ENCODE results near the gene DOK4. TPM values are rescaled to one million over a fixed set of nuclear protein-coding genes. Genes with fewer than 3 reads are reported as not detected.
A peak's percentile ranks its signal among the peaks of the same experiment; 100 is the strongest.

DOK4 gene
- total RNA-seq, 1 donor from 2014 or later = 25.5 TPM

DNA sequence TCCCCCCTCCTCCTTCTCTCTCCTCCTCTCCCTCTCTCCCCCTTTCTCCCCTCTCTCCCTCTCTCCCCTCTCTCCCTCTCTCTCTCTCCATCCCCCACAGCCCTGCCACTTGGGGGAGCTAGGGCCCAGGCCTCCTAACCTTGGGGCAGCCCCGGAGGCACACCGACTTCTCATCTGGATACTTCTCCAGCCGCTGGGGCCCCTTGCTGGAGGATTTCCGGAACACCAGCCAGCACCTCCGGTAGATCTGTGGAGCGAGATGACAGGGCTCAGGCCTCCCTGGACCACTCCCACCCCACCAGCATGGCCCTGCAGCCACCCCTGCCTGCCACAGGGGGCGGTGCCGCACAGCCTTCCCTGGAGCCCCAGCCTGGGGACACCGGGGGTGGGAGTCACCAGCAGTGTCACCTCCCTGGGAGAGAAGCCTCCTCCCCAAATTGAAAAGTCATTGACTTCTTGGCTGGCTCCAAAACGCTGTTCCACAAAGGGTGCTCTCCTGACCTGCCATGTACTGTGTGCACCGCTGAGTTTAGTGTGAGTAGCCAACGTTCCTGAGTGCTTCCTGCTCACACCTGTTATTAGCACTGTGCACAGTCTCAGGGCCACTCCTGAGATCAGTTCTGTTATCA lies 10.5 kb downstream of the DOK4 start:
- no peak for TF ChIP-seq EZH2 (IDR thresholded peaks at IDR 0.05; ENCODE audit: insufficient read depth, low read length)
- TF ChIP-seq, protein P1, sequence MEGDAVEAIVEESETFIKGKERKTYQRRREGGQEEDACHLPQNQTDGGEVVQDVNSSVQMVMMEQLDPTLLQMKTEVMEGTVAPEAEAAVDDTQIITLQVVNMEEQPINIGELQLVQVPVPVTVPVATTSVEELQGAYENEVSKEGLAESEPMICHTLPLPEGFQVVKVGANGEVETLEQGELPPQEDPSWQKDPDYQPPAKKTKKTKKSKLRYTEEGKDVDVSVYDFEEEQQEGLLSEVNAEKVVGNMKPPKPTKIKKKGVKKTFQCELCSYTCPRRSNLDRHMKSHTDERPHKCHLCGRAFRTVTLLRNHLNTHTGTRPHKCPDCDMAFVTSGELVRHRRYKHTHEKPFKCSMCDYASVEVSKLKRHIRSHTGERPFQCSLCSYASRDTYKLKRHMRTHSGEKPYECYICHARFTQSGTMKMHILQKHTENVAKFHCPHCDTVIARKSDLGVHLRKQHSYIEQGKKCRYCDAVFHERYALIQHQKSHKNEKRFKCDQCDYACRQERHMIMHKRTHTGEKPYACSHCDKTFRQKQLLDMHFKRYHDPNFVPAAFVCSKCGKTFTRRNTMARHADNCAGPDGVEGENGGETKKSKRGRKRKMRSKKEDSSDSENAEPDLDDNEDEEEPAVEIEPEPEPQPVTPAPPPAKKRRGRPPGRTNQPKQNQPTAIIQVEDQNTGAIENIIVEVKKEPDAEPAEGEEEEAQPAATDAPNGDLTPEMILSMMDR (IDR thresholded peaks at IDR 0.05; ENCODE audit: insufficient read depth, low read depth, low read length) = peak; percentile 31
- H3K27me3 Mint-ChIP-seq (ENCODE audit: low read depth, unreplicated experiment) = no peaks in the 10 kb centered on the region
- FAIRE-seq = no peak
- H3K4me3 Mint-ChIP-seq (ENCODE audit: unreplicated experiment) = no peak overlapping the region
- Histone ChIP-seq H3K79me2 (ENCODE audit: insufficient read depth, low read length) (no peaks in the 10 kb centered on the region), H3K4me3 (ENCODE audit: insufficient read depth, low read depth, low read length) (no peak overlapping the region), H4K20me1 (ENCODE audit: insufficient read depth, low read length) (peaks cover 41% of the 10 kb centered on the region), H3K4me2 (ENCODE audit: low read length) (no peak overlapping the region), H3K27me3 (ENCODE audit: insufficient read depth, low read length) (no peaks in the 10 kb centered on the region), H3K9ac (ENCODE audit: low read length) (no peak overlapping the region), H3K4me1 (ENCODE audit: insufficient read depth, low read length) (peaks cover 20% of the 10 kb centered on the region), H3K27ac (ENCODE audit: low read depth, low read length) (no peak overlapping the region), H3K9me3 (ENCODE audit: insufficient read depth, low read depth, low read length) (no peaks in the 10 kb centered on the region), H2AFZ (ENCODE audit: low read depth, low read length) (no peak overlapping the region), H3K36me3 (ENCODE audit: insufficient read depth, low read length) (peaks cover 19% of the 10 kb centered on the region)
- H3K36me3 Mint-ChIP-seq (ENCODE audit: low read depth, unreplicated experiment) = peaks cover 7% of the 10 kb centered on the region
- H3K4me1 Mint-ChIP-seq (ENCODE audit: low read depth, unreplicated experiment) = peaks cover 12% of the 10 kb centered on the region
- no peaks in the 10 kb centered on the region for H3K9me3 Mint-ChIP-seq (ENCODE audit: unreplicated experiment)
- no peak overlapping the region for H3K27ac Mint-ChIP-seq (ENCODE audit: unreplicated experiment)
- DNase-seq (ENCODE audit: low read depth) = peak; percentile 8

DNA sequence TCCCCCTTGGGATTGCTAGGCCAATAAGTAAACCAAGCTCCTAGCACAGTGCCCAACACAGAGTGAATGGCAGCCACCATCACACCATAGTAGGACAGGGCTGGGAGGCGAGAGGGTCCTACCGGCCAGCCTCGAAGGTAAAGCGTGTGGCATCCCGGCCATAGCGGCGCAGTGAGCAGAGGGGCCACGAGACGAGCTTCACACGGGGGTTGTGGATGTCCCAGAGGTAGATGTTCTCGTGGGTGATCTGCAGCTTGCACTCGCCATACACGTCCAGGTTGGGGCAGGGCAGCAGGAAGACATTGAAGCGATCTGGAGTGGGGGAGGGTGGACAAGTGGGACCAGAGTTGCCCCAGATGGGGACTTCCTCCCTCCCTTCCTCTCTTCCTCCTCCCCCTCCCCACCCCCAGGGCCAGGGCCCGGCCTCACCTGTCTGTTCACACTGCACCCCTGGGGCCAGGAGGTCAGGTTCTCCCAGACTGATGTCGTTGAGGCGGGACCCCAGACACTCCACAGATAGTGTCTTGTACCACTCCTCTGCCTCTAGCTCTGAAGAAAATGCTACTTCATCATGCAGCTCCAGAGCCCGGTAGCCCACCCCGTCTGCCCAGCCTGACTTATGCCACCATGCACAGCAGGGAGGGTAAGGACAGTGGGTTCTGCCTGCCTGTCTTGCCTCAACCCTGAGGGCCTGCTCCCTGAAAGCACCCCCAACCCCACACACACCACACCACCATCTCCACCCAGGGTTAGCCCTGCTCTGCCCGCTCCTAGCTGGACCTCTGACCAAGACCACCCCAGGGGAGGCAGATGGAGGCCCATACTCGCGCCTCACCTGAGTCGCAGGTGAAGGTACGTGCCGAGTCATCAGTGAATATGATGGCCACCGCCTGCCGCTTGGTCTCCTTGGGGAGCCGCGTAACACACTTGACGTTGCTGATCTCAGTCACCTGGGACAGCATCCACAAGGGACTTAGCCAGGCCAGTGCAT lies 11.3 kb downstream of the DOK4 start:
- Mint-ChIP-seq H3K9me3 (ENCODE audit: unreplicated experiment) (no peaks in the 10 kb centered on the region), H3K36me3 (ENCODE audit: low read depth, unreplicated experiment) (peaks cover 11% of the 10 kb centered on the region), H3K4me3 (ENCODE audit: unreplicated experiment) (no peak overlapping the region), H3K27ac (ENCODE audit: unreplicated experiment) (peak overlapping the region; percentile 80), H3K4me1 (ENCODE audit: low read depth, unreplicated experiment) (peaks cover 12% of the 10 kb centered on the region), H3K27me3 (ENCODE audit: low read depth, unreplicated experiment) (no peaks in the 10 kb centered on the region)
- Histone ChIP-seq H3K4me3 (ENCODE audit: insufficient read depth, low read depth, low read length) (no peak overlapping the region), H3K27ac (ENCODE audit: low read depth, low read length) (no peak overlapping the region), H2AFZ (ENCODE audit: low read depth, low read length) (no peak overlapping the region), H3K9me3 (ENCODE audit: insufficient read depth, low read depth, low read length) (no peaks in the 10 kb centered on the region), H3K9ac (ENCODE audit: low read length) (no peak overlapping the region), H3K79me2 (ENCODE audit: insufficient read depth, low read length) (no peaks in the 10 kb centered on the region), H3K4me2 (ENCODE audit: low read length) (no peak overlapping the region), H3K36me3 (ENCODE audit: insufficient read depth, low read length) (peaks cover 27% of the 10 kb centered on the region), H3K4me1 (ENCODE audit: insufficient read depth, low read length) (peaks cover 14% of the 10 kb centered on the region), H3K27me3 (ENCODE audit: insufficient read depth, low read length) (no peaks in the 10 kb centered on the region), H4K20me1 (ENCODE audit: insufficient read depth, low read length) (peaks cover 48% of the 10 kb centered on the region)
- no peak for FAIRE-seq
- no peak for DNase-seq (ENCODE audit: low read depth)
- no peak for TF ChIP-seq EZH2 (IDR thresholded peaks at IDR 0.05; ENCODE audit: insufficient read depth, low read length)
- TF ChIP-seq, protein P1 (IDR thresholded peaks at IDR 0.05; ENCODE audit: insufficient read depth, low read depth, low read length) = no peak
